Breast epithelium (tissue), 3 donors: ENCODE results near the gene BICD1.

Experiments used
- CTCF ChIP-seq, 3 donors: fragments of 450-650 bp; IDR thresholded peaks; one replicate each; pipeline ENCODE4 v1.5.1; 2016 to 2017; ENCODE audit warnings: antibody characterized with exemption in 3 of 3, mild to moderate bottlenecking in 3 of 3, moderate library complexity in 3 of 3
- POLR2A ChIP-seq: fragments of 450-650 bp; IDR thresholded peaks from one replicate; pipeline ENCODE4 v1.6.1; 2016; ENCODE audit warnings: antibody characterized with exemption, mild to moderate bottlenecking, moderate library complexity
- POLR2AphosphoS5 ChIP-seq, 3 donors: sonication (generic); formaldehyde crosslinking; IDR thresholded peaks; one replicate each; pipeline ENCODE4 v1.6.1; 2017; ENCODE audit warnings: antibody characterized with exemption in 3 of 3

DNA sequence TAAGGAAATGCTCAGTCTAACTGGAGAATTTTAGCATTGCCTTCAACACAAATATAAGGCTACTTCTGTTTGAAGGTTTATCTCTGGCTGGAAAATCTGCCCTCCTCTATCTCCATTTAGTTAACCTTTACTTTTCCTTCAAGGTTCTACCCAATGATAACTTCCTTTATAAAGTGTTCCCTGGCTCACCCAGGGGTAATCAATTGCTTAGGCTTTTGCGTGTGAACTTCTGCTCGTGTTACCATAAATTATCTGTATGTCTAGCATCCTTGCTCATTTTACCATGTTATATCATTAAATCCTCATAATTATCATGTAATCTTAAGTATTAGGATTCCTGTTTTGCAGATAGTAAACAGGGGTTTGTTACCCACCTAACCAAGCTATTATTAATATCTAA lies 178.4 kb downstream of the BICD1 start:
- TF ChIP-seq CTCF (IDR thresholded peaks at IDR 0.05), result no peak
- TF ChIP-seq POLR2A, result no peak
- TF ChIP-seq POLR2AphosphoS5 (IDR thresholded peaks at IDR 0.05), result no peak
